GM15510 (cell line): Measurements from ENCODE around the gene GRM4.

ENCODE experiments used
- POLR2A ChIP-seq: IDR thresholded peaks from 3 replicates; pipeline ENCODE4 v1.6.1; 2011; ENCODE audit warnings: borderline replicate concordance; ENCODE audit not compliant: insufficient read length; ENCODE audit errors: extremely low read depth

Gene GRM4

DNA sequence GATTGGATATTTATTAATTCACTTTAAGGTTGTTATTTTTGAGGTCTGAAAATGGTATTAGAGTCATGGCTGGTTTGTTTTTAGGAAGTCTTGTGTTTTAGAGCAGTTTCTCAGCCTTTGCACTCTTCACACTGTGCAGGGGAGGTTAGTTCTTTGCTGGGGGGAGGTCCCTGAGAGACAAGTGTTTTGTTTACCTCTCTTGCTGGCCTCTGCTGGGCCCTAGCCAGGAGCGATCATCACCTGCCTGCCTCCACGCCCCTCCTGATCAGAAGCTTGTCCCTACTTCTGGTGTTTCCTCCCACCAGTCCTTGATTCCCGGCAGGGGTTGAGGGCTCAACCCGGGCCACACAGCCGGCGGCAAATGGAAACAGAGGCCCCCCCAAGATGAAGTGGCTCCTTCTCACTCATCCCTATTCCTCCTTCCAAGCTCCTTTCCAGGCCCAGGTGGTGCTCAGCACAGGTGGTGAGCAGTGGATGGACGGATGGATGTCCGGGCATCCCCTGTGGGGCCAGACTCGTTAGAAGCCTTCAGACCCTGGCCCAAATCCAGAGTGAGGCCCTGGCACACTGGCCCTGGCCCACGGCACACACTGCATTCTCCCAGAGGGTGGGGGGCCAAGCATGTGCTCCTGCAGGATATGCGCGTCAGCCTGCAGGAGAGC, 51.3 kb downstream of the GRM4 start:
- no peak for TF ChIP-seq POLR2A

DNA sequence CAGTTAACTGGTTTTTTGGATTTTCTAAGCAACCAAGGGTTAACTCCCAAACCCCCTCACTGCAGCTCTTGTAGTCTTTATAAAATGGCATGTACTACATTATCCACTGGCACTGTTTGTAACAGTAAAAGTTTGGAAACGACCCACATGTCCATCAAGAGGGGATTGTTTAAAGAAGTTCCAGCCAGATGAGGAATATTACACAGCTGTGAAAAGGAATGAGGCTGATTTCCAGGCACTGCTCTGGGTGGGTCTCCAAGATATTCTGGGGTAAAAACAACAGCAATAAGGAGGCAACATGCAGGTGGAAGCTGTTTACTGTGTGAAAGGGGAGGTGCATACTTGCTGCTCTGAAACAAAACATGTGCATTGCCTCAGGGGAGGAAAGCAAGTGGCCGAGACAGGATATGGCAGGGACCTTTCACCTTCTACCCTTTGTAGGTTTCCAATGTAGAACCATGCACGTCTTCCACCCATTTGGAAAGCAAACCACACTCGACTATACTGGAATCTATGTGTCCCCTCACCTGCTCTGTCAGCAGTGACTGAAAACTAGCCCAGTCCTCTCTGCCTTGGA, 51.9 kb downstream of the GRM4 start:
- no peak for TF ChIP-seq POLR2A

DNA sequence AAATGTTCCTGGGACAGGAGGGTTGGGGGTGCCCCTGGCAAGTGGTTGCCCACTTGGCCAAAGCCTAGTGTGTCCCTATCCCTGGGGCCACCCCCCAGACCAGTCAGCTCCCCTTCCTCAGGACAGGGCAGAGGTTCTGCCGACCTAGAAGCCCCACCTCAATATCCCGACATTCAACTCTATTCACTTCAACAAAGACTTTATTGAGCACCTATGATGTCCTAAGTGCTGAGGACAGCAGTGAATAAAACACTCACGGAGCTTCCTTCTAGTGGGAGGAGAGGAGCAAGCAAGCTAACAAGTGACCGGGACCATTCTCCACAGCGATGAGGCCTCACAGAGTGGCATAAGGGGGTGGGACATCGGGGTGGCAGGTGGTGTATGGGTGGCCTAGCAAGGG, 52.7 kb downstream of the GRM4 start:
- no peak for TF ChIP-seq POLR2A

DNA sequence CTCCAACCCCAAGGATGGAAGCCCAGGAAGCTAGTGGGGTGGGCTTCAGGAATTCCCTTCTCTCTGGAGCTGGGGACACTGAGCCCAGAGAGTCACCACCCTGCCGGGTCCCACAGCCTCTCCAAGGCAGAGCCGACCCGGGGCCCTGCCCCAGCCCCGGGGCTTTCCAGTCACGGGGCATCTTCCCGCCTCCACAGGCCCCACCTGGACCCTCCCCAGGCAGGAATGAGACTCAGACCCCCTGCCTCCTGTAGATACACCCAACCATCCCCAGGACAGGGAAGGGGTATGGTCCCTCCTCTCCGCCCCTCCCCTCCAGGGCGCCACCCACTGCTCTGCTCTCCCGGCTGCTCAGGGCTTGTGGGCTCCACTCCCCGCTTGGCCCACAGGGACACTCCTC, 53.3 kb downstream of the GRM4 start:
- no peak for TF ChIP-seq POLR2A

DNA sequence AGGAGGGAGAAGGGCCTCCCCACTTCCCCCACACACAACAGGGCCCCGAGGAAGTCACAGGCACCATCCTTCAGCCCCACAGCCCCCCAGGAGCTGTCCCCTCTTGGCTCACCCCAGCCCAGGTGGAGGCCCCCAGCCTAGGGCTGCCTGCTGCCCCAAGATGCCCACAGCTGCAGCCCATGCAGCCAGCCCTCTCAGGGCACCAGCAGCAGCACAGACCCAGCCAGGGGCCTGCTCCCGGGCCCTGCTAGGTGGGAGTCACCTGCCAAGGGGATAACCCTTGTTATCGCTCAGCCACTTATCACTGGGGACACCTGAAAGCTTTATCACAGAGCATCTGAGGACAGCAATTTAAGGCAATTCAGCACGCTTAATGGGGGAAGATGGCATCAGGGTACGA, 55.0 kb downstream of the GRM4 start:
- no peak for TF ChIP-seq POLR2A

DNA sequence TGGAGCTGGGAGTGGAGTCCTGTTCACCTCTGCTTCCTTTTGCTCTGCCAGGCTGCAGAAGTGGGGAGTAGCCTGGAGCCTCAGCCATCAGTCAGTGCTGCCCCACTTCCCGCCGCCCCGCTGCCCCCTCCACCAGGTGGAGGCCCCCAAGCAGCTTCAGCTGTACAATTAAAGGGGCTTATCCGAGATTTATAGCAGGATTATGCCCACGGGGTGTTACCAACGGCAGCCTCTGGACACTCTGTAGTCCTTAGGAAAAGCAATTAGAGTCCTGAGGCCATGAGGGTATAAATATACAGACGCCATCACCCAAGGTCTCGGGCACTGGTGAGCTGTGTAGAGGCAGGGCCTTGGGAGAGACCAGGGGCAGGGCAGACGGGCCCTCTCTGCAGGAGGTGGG, 55.4 kb downstream of the GRM4 start:
- TF ChIP-seq POLR2A = no peak

DNA sequence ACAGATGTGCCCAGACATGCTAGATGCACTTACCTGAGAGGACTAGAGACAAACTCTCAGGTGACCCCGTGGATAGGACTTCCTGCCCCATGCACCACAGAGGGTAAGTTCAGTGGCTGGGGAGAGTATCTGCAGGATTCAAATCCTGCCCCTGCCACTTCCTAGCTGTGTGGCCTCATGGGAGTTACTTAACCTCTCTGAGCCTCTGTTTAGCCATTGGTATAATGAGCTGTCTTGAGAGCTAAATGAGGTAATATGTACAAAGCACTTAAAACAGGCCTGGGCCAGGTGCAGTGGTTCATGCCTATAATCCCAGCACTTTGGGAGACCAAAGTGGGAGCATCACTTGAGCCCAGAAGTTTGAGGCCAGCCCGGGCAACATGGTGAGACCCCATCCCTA, 59.3 kb downstream of the GRM4 start:
- TF ChIP-seq POLR2A = no peak

DNA sequence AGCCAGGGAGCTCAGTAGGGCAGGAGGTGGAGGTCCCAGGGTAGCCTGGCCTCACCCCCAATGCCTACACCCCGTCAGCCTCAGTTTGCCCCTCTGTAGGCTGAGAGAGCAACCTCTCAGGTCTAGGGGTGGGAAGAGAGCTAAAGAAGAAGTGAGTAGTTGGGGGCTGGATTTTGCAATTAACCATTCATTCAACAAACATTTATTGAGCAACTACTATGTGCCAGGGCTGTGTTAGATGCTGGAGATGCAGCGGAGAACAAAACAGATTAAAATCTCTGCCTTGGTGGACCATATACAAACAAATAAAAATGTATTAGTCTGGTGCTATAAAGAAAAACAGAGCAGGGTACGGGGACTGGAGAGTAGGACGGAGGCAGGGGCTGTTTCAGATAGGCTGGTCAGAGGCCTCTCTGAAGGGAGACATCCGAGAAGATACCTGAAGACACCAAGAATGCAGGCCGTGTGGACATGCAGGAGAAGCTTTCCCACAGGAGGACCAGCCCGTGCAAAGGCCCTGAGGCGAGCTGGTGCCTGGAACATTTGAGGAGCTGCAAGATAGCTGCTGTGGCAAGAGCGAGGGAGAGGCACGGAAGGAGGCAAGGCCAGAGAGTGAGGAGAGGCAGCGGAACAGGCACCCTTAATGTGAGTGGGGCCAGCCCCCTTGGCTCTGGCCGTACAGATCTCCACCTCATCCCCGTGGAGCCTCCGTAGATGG, 60.3 kb downstream of the GRM4 start:
- TF ChIP-seq POLR2A = no peak

DNA sequence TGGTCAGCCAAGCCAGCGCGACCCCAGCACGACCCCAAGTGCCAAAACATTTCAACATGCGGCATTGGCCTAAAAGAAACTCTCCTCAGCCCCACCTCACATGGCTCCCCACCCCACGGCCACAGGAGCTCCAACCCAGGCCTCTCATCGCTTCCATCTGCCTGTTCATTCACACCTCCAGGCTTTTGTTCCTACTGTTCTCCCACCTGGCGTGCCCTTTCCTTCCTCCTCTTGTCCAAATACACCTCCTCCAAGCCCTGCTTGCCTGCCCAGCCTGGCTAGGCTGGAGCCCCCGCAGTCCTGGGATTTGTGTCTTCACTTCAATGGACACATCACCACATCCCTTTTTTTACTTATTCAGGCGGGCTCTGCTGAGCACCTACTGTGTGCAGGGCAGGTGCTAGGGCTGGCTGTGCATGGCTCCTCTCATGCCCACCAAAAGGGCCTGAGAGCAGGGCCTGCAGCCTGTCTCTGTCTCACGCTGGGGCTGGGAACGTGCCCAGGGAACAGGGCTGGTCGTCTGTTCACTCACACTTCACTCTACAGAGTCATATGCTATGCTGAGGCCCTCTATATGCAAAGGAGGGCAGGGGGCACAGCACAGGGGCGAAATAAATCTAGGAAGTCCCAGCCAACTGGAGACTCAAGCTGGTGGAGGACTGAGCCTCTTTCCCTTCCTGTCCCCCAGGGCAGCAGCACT, 61.1 kb downstream of the GRM4 start:
- no peak for TF ChIP-seq POLR2A

DNA sequence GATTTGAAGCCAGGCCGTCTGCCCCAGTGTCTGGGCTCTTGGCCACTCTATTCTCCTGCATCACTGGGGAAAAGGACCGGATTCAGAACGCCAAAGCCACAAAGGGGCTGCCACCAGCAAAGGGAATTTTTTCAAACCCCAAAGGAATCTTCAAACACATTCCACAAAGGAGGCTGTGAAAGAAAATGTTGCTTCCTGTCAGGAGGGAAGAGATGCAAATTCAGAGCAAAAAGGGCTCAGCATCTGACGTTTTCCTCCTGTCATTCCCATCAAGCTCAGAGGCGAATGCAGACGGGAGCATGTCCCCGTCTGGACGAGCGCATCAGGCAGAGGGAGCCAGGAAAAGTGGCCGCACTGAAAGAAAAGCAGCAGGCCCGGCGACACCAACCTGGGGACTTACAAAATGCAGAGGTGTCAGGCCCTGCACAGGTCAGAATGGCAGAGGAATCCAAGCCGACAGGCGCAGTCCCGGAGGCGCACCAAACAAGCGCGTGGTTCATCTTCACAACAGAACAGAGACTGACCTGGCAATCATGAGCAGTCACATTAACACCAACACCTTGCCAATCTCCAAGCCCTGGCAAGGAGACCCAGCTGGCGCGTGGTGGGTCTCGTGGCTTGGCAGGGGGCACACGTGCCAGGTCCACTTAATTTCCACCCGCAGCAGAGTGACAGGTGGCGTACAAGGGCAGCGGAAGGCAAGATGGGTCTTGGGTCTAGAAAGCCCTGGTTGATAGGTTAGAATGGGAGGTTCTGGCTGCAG, 62.8 kb downstream of the GRM4 start:
- no peak for TF ChIP-seq POLR2A

DNA sequence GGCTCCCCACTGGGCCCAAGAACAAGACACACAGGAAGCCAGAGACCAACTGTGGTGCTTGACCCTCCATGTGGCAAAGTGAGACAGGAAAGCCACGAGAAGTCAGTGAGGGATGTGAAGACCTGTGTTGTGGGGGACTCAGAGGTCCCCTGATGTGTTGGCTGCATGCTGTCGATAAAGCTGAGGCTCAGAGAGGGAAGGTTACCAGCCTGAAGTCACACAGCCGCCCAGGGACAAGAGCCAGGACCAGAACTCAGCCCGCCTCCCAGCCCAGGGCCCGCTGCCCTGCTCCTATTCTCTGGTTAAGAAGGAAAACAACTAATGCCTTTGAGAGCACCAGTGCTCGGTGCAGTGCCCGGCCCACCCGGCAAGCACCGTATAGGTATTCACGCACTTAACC, 63.5 kb downstream of the GRM4 start:
- TF ChIP-seq POLR2A = no peak

DNA sequence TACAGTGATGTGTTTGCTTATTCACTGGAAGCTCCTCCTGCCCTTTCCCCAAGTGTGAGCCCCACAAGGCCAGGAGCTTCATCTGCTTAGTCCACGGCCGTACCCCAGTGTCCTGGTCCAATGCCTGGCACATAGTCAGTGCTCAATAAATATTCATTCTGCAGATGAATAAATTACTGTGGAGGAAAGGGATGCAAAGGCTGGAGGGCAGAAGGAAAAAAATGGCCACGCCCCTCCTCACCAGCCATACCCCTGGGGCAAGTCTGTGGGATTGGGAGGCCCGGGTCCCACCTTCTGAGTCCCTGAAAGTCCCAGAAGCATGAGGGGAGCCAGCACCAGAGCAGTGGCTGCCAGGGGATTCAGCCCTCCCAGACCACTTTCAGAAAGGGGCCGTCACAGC, 65.5 kb downstream of the GRM4 start:
- TF ChIP-seq POLR2A = no peak

DNA sequence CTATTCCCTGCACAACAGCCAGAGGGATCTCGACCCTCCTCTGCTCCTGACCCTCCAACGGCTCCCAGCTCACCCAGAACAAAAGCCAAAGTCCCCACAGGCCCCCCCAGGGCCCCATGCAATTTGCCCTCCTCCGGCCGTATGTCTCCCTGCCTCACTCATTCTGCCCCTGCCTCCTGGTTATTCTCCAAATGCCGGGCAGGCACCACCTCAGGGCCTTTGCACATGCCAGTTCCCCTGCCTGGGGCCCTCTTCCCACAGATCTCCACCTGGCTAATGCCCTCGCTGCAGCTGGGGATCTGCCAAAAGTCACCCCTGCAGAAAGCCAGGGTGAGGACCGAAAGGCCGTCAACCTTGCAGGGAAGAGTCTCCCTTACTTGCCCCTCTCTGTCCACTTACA, 66.0 kb downstream of the GRM4 start:
- TF ChIP-seq POLR2A = no peak

DNA sequence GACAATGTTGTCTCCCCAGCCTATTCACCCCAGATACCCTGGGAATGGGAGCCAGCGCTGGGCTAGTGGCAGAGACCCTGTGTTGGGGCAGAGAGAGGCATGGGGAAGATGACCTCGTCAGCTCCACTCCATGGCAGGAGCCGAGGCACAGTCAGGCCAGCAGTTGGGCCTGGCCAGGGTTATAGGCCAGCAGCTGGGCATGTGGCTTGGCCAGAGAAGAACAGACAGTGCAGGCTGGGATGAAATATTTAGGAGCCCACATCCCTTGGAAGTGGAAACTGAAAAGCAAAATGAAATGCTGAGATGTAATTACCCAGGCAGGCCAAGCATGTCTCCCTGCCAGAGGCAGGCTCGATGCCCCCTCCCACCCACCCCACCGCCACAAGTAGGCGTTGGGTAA, 70.0 kb downstream of the GRM4 start:
- no peak for TF ChIP-seq POLR2A
